ENCODE results near the gene PRTFDC1.

PRTFDC1 gene

DNA sequence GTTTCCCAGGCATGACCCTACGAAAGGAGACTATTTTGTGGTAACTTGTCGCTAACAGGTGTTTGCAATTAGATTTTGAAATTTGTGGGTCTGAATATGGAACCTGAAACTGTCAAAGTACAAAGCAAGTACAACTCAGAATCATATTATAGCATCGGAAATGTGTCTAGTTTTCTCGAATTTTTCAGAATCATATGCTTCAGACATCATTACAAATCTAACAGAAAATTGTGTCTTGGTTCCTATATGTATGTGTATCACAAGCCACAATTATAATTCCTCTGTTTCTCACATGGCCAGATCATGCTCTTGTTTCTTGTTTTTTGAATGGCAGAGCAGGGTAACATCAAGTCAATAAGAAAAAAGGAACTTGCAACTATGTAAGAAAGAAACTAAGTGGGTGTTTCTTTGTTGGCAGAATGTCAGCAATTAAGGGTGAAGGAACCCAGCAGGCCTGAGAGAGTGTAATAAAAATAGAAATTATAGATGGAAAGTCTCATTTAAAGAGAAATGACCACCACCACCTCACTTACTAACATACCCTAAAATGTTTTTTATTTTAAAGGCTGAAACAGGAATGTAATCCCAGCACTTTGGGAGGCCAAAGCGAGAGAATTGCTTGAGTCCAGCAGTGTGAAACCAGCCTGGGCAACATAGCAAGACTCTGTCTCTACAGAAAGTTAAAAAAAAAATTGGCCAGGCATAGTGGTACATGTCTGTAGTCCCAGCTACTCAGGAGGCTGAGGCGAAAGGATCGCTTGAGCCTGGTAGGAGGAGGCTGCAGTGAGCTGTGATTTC lies 51.3 kb downstream of the PRTFDC1 start:
- no peak for DNase-seq

DNA sequence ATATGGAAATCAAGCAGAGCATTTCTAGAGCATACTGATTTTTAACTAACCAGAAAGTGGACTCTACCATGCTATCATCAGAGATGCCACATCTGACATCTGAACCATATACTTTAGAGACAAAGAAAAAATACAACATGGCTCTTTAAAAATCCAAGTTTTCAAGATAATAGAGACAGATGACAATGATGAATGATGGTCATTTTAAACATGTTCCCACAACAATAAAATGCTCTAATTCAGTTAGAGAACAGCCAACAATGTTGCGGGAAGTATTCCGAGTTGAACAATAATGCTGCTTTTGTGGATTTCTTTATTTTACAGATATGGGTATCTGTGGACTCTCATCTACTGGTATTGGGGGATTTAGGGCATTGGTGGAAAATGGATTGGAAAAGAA lies 52.8 kb downstream of the PRTFDC1 start:
- DNase-seq = no peak

DNA sequence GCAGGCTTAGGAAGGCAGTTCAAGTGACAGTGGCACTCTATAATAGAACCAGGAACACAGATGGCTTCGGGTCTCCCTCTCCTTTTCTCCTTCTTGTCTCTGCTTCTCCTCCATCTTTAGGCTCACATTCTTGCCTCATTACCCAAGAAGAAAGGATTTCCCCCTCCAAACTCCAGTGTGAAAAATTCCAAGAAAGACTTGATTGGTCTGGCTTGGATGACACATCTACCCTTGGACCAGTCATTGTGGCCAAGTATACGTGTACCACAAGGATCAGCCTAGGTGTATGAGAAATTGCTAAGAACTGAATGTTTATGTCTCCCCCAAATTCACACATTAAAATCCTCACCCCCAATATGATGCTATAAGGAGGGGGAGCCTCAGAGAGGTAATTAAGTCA lies 53.9 kb downstream of the PRTFDC1 start:
- no peak for DNase-seq

DNA sequence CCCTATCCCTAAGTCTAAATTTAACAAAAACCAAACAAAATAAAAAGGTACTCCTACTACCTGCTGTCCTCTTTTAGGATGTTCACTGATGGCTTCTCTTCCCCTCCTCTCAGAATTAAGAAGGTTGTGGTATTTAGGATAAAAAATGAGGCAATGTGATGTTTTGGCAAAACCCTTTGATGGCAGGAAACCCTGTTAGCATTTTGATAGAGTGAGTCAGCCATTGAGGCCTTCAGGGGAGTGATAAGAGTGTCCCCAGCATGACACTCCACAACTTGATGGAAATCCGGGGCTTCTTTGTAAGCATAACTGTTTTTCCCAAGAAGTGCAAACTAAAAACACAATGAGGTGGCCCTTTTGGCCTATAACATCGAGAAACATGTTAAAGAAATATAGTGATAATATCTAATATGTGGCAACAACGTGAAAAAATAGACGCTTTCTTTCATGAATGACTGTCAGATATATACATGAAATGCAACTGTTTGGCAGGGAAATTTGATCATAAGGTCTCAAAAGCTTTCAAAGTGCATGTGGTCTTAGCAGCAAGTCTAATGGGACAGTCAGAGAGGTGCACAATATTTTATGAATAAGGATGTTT lies 55.0 kb downstream of the PRTFDC1 start:
- no peak for DNase-seq

DNA sequence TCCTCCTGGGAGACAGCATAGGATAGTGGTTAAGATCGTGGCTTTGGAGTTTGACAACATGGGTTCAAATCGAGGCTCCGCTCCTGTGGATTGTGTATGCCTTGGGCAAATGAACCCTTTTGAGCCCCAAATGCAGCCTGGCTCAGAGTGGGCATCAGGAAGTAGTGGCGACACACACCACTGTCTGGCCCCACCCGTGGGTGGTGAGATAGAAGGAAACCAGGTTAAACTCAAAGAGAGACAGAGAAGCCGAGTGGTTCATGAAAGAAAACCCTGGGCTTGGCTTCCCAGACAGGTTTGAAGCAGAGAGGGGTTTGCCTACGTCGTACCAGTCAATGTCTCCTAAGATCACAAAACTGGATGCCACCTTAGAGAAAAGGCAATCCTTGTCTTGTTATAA lies 57.7 kb downstream of the PRTFDC1 start:
- DNase-seq = no peak

DNA sequence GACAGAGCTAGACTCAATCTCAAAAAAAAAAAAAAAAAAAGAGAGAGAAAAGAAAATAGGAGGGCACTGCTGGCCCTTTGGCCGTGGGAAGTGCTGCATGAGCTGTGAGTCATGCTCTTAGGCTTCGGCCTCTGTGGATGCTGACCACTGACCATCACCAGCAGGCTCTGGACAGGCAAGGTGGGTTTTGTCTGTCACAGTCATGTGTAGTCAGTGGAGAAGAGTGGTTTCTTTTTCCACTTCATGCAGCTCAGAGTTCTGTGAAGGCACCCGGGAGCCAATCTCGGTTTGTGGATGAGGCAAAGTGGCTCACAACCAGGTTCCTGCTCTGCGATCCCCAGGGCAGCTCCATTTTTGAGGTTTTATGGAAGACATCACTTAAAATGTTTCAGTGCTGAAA lies 58.1 kb downstream of the PRTFDC1 start:
- DNase-seq = no peak

DNA sequence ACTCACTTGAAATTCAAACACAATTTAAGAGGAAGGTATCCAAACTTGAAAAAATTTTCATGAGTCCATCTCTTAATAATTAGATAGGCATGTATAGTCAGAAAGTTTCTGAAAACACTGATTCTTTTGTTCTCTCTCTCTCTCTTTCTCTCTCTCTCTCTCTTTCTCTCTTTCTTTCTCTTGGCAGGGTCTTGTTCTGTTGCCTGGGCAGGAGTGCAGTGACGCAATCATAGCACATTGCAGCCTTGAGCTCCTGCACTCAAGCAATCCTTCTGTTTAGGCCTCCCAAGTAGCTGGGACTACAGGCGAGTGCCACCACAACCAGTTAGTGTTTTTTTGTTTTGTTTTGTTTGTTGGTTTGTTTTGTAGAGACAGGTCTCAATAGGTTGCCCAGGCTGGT lies 59.3 kb downstream of the PRTFDC1 start:
- DNase-seq = no peak

DNA sequence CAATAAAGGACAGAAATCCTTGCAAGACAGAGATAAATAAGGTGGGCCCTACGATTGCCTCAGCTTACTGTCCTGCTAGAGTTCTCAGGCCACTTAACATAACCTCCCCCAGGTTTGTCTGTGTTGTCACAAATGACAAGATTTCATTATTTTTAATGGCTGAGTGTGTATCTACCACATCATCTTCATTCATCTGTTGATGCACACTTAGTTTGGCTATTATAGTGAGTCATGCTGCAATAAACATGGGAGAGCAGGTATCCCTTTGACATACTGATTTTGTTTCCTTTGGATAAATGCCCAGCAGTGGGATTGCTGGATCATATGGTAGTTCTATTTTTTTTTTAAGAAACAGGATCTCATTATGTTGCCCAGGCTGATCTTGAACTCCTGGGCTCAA lies 60.6 kb downstream of the PRTFDC1 start:
- no peak for DNase-seq

DNA sequence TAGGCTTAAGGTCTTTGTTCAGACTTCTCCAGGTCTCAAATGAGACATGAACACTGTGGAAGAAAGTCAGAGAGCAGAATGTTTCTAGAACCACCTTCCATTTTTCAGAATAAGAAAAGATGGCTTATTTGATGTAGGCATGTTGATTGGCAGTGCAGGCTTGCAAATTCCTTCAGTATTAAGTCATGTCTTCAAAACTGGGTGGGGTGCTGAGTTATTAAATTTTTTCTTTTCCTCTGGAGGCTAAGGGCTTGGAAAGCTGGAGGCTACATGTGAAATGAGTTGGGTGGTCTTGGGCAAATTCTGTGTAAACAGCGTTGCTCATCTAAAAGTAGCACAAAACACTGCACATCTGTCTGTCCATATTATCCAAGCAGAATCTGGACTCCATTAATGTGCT lies 62.8 kb downstream of the PRTFDC1 start:
- no peak for DNase-seq

DNA sequence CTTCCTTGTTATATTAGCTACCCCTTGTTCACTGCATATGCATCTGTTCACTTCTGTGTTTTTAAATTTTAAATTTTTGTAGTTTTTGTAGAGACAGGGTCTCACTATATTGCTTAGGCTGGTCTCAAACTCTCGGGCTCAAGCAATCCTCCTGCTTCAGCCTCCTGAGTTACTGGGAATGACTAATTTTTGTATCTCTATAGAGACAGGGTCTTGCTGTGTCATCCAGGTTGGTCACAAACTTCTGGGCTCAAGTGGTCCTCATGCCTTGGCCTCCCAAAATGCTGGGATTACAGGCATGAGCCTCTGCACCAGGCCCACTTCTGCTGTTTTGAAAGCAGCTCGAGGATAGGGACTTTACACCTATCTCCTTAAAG lies 64.6 kb downstream of the PRTFDC1 start:
- no peak for DNase-seq

DNA sequence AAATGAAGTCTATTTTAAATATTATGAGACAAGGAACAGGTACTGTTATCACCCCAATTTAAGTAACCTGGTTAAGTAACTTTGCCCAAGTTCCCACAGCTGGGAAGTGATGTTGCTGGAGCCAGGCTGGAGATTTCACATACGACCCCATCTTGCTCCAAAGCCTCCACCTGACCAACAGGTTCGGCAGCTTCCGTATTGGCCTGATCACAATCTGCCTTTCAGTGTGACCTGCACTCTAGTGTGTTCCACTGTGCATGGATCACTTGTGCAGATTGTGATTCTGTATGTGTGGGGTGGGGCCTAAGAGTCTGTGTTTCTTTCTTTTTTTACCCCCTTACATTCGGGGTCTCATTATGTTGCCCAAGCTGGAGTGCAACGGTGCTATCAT lies 66.1 kb downstream of the PRTFDC1 start:
- no peak for DNase-seq

DNA sequence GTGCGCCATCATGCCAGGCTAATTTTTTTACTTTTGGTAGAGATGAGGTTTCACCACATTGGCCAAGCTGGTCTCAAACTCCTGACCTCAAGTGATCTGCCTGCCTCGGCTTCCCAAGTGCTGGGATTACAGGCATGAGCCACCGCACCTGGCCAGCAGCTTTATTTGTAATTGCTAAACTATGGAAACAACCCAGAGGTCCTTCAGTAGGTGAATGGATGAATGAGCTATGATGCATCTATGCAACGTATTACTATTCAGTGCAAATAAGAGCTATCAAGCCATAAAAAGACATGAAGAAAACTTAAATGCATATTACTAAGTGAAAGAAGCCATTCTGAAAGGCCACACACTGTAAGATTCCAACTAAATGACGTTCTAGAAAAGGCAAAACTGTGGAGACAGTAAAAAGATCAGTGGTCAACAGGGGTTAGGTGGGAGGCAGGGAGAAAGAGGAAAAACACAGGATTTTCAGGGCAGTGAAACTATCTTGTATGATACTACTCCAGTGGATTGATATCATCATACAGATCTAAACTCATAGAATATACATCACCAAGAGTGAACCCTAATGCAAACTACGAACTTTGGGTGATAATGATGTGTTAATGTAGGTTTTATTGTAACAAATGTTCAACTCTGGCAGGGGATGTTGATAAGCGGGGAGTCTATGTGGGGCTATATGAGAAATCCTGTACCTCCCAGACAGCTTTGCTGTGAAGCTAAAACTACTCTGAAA lies 66.7 kb downstream of the PRTFDC1 start:
- no peak for DNase-seq

DNA sequence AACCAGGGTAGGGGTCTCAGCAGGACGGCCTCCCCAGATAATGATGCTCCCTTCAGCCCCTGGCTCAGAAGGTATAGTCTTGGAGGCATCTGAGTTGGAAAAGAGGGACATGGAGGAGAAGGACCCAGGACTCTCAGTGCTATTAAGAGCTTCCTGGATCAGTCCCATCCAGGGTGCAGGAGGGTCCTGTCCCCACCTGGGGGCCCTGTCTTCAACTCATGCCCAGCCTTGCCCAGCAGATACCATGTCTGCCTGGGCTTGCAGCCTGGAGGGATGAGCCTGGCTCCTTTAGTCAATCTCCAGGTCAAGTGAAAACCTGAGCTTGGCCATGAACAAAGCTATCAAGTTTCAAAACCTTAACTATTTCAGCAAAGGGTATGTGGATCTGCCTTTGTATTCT lies 67.6 kb downstream of the PRTFDC1 start:
- no peak for DNase-seq

DNA sequence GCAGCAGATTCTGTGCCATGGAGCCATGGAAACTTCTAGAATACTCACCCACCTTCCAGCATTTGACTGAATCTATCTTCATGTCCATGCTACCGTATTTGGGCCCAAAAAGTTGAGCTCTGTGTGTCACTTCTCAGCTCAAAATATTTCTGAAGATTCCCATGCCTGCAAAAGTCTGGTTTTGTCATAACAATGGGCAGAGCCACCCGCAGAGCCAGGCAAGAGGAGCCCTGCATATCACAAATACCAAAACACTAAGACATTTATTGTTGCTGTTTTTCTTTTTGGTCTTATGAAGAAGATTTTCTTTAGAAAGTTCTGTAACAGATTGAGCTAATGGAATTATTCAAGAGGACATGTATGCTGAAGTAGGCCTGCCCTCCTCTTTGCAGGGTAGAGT lies 68.1 kb downstream of the PRTFDC1 start:
- DNase-seq = no peak

DNA sequence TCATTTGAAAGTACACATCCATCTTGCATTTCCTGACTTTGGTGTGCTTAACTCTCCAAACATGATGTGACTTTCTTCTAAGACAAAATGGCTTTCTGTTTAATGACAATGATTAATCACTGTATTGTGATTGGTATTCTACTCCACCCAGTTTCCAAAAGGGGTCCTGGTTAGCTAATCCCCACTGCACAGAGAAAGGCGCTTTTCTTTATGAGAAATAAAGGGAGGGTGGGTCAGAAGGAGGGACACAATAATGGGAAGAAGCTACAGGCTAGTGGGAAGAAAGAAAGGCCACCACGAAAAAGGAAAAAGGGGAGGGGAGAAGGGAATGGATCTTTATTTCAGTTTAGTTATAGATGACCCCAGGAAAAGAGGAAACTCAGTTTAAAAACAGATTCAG lies 69.2 kb downstream of the PRTFDC1 start:
- no peak for DNase-seq

DNA sequence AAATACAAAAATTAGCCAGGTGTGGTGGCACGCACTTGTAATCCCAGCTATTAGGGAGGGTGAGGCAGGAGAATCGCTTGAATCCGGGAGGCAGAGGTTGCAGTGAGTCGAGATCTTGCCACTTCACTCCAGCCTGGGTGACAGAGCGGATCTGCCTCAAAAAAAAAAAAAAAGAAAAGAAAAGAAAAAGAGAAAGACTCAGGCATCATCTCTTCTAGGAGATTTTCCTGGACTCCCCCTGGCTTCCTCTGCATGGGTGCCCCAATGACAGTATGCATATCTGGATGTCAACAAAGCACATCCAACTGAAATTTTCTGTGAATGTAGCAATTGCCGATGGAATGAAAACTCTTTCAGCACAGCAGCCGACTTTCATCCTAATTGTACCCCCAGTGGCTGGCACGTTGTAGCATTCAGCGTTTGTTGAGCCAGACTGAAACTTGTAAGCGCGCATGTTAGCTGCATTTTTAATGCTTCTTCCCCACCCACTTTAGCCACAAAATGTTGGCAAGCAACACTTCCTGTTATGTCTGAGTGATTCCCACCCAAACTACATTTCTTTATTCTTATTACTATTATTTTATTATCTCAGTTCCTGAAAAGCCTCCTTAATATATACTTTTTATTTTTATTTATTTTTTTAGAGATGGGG lies 70.2 kb downstream of the PRTFDC1 start:
- no peak for DNase-seq

DNA sequence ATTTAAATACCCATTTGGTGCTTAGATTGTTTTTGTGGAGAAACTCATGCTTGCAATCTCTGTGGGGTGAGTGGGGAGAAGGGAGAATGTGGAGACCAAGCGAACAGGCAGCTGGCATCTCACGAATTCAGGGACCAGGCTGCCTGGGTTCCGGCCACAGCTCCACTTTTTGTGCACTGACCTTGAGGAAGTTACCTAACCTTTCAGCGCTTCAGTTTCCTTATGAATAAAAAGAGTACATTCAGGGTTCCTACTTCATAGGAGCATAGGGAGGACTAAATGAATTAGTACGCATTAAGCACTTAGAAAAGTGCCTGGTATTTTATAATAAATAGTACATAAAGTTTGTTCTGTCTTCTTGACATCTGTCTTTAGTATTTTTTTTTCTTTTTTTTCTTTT lies 72.5 kb downstream of the PRTFDC1 start:
- DNase-seq = no peak

DNA sequence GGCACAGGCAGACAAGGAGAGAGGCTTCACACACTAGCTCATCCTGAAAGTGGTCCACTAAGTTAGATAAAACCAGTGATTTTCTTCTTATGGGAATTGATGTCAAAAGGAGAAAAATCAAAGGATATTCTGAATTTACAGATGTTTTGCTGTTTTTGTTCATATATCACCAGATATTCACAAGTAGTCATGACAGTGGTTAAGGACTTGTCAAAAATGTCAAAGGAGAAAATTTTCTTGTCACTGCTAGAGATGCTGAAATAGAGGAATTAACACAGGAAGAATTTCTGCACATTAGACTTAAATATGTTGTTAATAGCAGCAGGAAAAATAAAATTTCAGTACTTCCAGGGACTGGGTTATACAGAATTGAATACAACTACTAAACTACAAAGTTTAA lies 78.3 kb downstream of the PRTFDC1 start:
- DNase-seq = no peak

DNA sequence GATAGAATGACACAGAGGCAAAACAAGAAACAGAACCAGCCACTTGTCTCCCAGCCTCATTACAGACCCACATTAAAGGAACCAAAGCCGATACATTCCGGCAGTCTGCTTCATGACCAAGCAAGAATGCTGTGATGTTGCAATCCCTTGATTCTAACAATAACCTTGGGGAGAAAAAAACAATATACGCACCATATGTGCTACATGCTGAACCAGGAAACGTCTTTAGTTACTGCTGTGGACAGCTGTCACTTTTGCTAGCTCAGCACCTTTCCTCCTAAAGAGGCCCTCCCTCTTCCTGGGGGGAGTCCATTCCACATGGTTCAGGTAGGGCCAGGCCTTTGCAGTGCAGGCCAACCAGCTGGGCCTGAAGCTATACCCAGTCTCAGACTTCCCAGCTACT lies 79.1 kb downstream of the PRTFDC1 start:
- DNase-seq = no peak

DNA sequence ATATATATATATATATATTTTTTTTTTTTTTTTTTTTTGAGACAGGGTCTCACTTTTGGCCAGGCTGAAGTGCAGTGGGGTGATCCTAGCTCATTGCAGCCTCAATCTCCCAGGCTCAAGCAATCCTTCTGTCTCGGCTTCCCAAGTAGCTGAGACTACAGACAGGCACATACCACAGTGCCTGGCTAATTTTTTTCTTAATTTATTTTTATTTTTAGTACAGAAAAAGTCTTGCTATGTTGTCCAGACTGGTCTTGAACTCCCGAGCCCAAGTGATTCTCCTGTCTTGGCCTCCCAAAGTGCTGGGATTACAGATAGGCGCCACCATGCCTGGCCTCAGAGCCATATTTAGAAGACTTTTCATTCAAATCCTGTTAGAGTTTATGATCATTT lies 79.6 kb downstream of the PRTFDC1 start:
- no peak for DNase-seq

DNA sequence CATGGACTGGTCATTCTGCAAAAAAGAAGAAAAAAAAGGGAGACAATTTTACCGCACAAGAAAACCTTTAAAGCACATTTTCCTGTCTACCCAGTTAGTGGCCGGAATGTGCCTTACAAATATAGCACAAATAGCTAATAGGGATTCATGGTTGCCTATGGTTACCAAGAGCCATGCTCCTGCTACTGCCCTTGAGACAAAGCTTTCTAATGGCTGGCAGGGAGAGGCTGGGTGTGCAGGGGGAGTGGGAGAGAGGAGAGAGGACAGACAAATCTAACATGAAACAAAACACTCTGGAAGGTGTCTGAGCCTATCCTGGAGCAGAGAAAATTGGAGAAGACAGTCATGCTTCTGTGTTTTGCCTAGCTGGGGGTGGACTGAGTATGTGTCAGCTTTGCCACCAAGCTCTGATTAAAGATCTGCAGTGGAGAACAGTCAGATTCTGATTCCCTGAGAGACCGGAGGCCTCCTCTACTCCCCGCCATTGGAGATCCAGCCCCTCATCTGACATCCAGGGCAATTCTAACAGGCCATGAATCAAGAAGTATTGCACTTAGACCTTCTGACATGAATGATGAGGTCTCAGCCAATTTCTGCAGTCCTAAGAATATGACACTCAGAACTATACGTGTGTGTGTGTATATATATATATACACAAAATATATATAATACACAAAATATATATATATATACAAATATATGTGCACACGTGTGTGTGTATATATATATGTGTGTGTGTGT lies 80.2 kb downstream of the PRTFDC1 start:
- no peak for DNase-seq

DNA sequence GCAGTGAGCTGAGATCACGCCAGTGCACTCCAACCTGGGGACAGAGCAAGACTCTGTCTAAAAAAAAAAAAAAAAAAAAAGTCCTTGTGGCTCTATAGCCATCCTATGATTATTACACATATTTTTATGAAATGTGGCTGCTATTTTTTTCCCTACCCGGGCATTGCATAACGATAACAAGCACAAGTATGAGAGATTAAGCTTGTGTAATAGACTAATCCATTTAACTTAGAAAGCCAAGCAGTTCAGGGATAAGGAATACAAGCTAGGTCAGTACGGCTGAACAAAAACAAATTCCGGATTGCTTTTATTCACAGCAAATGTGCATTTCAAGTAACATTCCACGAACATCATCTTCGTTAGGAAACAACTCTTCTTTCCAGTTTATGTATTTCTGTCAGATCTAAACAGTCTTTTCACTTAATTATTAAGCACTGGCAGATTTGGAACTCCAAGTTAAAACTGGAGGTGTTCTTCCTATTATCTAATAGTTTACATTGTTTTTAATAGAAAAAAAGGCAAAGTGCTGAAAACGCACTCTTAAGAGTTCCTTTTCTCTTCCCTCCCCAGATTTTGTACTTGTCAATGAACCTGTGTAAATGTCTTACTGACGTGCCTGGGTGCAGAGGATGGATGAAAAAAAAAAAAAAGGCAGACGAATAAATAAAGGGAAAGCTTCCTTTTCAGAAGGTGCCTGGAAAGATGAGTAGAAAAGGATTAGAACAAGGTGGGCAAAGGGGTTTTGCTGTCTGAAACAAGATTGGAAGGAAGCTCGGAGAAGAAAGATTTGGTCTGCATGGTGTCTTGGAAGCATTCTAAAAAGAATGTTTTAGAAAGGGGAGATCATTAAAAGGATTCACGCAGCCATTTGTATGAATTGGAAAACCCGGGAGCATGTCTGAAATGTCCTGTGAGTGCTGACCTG lies 81.1 kb downstream of the PRTFDC1 start:
- DNase-seq = no peak
